IMR-90 (cell line): ENCODE data around the gene CABP1. TPM values are rescaled to one million over a fixed set of nuclear protein-coding genes. Genes with fewer than 3 reads are reported as not detected.

ENCODE experiments used
- ATAC-seq: fragments of 200-7000 bp; cut with Tn5 transposase; 2 replicates; pipeline ENCODE4 v1.9.1; 2020; ENCODE audit warnings: low read depth, mild to moderate bottlenecking, moderate library complexity
- BruUV-seq: library from RNA; stranded (reverse); fragments of 400-500 nt; replicated peaks from 2 replicates; lab custom pipeline; 2021; lab: Mats Ljungman, UMichigan
- CTCF ChIA-PET: fragments of 300-600 bp; formaldehyde crosslinking; extraction: SDS; loops from one replicate; lab custom pipeline; 2021; ENCODE audit warnings: antibody characterized with exemption; lab: Yijun Ruan, JAX
- POLR2A ChIA-PET: fragments of 300-600 bp; sonication (Branson Sonifier 250); formaldehyde crosslinking; loops from one replicate; lab custom pipeline; 2022; ENCODE audit warnings: antibody characterized with exemption; ENCODE audit not compliant: unreplicated experiment; lab: Charles Lee
- DNase-seq: peaks from one replicate; pipeline ENCODE4 v3.0.0; 2013
- H2AFZ ChIP-seq: replicated peaks from 2 replicates; pipeline ENCODE3; 2013; ENCODE audit warnings: low read length, mild to moderate bottlenecking; ENCODE audit not compliant: poor library complexity
- H2AK5ac ChIP-seq: 2 replicates; pipeline ENCODE4 v1.6.1; 2013; ENCODE audit warnings: low read depth, low read length, inconsistent platforms
- H2AK9ac ChIP-seq: replicated peaks from 2 replicates; pipeline ENCODE3; 2013; ENCODE audit warnings: mild to moderate bottlenecking, low read depth, low read length, moderate library complexity; ENCODE audit not compliant: poor library complexity
- H2BK120ac ChIP-seq: 2 replicates; pipeline ENCODE4 v1.6.1; 2013; ENCODE audit warnings: low read depth, low read length, inconsistent platforms
- H2BK15ac ChIP-seq: 3 replicates; pipeline ENCODE4 v1.6.1; 2013; ENCODE audit warnings: low read depth, low read length, inconsistent platforms
- H2BK20ac ChIP-seq: 2 replicates; pipeline ENCODE4 v1.6.1; 2013; ENCODE audit warnings: low read depth, mild to moderate bottlenecking, inconsistent platforms, low read length, moderate library complexity
- H2BK5ac ChIP-seq: 2 replicates; pipeline ENCODE4 v1.6.1; 2013; ENCODE audit warnings: mild to moderate bottlenecking, low read depth, low read length, inconsistent platforms; ENCODE audit not compliant: poor library complexity, severe bottlenecking
- H3K14ac ChIP-seq: replicated peaks from 2 replicates; pipeline ENCODE4 v1.6.1; 2013; ENCODE audit warnings: low read depth, low read length, inconsistent platforms
- H3K18ac ChIP-seq: 2 replicates; pipeline ENCODE4 v1.6.1; 2013; ENCODE audit warnings: low read depth, low read length, control low read depth
- H3K23ac ChIP-seq: 2 replicates; pipeline ENCODE4 v1.6.1; 2013; ENCODE audit warnings: low read depth, low read length, inconsistent platforms
- H3K27ac ChIP-seq: 2 replicates; pipeline ENCODE4 v1.5.1; 2013; ENCODE audit warnings: mild to moderate bottlenecking, control low read depth, low read length; ENCODE audit not compliant: insufficient read depth
- H3K27me3 ChIP-seq: 2 replicates; pipeline ENCODE4 v1.6.1; 2013; ENCODE audit warnings: low read length; ENCODE audit not compliant: control insufficient read depth, insufficient read depth
- H3K36me3 ChIP-seq: 2 replicates; pipeline ENCODE4 v1.6.1; 2013; ENCODE audit warnings: low read length, mixed read lengths; ENCODE audit not compliant: control insufficient read depth, insufficient read depth
- H3K4ac ChIP-seq: 2 replicates; pipeline ENCODE4 v1.6.1; 2013; ENCODE audit warnings: low read depth, low read length, inconsistent platforms
- H3K4me1 ChIP-seq: 2 replicates; pipeline ENCODE4 v1.6.1; 2013; ENCODE audit warnings: low read length, mixed read lengths; ENCODE audit not compliant: control insufficient read depth, insufficient read depth
- H3K4me2 ChIP-seq: 2 replicates; pipeline ENCODE4 v1.6.1; 2013; ENCODE audit warnings: low read depth, mild to moderate bottlenecking, control low read depth, low read length, moderate library complexity
- H3K4me3 ChIP-seq: 2 replicates; pipeline ENCODE4 v1.5.1; 2013; ENCODE audit warnings: low read depth, mild to moderate bottlenecking, control low read depth, low read length, moderate library complexity; ENCODE audit not compliant: insufficient read depth
- H3K56ac ChIP-seq: 2 replicates; pipeline ENCODE4 v1.6.1; 2013; ENCODE audit warnings: low read length, inconsistent platforms; ENCODE audit not compliant: insufficient read depth; ENCODE audit errors: extremely low read depth
- H3K79me1 ChIP-seq, 2 experiments: 2 replicates each; pipeline ENCODE4 v1.6.1; 2013; ENCODE audit warnings: low read length in 2 of 2, inconsistent platforms in 1 of 2, low read depth in 1 of 2
- H3K9ac ChIP-seq: 2 replicates; pipeline ENCODE4 v1.6.1; 2013; ENCODE audit warnings: low read depth, low read length, control low read depth
- H3K9me1 ChIP-seq: 2 replicates; pipeline ENCODE4 v1.6.1; 2013; ENCODE audit warnings: low read length, inconsistent platforms; ENCODE audit not compliant: insufficient read depth
- H3K9me3 ChIP-seq: 2 replicates; pipeline ENCODE4 v1.6.1; 2013; ENCODE audit warnings: low read length; ENCODE audit not compliant: control insufficient read depth, insufficient read depth
- H4K20me1 ChIP-seq: 2 replicates; pipeline ENCODE4 v1.6.1; 2013; ENCODE audit warnings: low read length, inconsistent platforms; ENCODE audit not compliant: insufficient read depth
- H4K5ac ChIP-seq: 2 replicates; pipeline ENCODE4 v1.6.1; 2013; ENCODE audit warnings: mild to moderate bottlenecking, low read depth, low read length, control low read depth
- H4K8ac ChIP-seq, 2 experiments: 2 replicates each; pipeline ENCODE4 v1.6.1; 2013; ENCODE audit warnings: low read depth in 2 of 2, low read length in 2 of 2, control low read depth in 1 of 2, inconsistent platforms in 1 of 2
- H4K91ac ChIP-seq: 2 replicates; pipeline ENCODE4 v1.6.1; 2013; ENCODE audit warnings: low read depth, low read length, inconsistent platforms; ENCODE audit not compliant: insufficient read depth
- BHLHE40 ChIP-seq: fragments of 150-350 bp; IDR thresholded peaks from 2 replicates; pipeline ENCODE4 v1.6.1; 2016; ENCODE audit warnings: mild to moderate bottlenecking, low read depth, low read length
- CEBPB ChIP-seq: IDR thresholded peaks from 2 replicates; pipeline ENCODE4 v1.6.1; 2012; ENCODE audit warnings: low read depth, low read length, improper control_type of control experiment
- CHD1 ChIP-seq: IDR thresholded peaks from 2 replicates; pipeline ENCODE4 v1.6.1; 2012; ENCODE audit warnings: low read depth, low read length, improper control_type of control experiment
- FOS ChIP-seq: fragments of 150-350 bp; IDR thresholded peaks from 2 replicates; pipeline ENCODE4 v1.6.1; 2016; ENCODE audit warnings: low read depth, low read length
- MAFK ChIP-seq: IDR thresholded peaks from 2 replicates; pipeline ENCODE4 v1.6.1; 2012; ENCODE audit warnings: low read depth, low read length, improper control_type of control experiment
- MAZ ChIP-seq: IDR thresholded peaks from 2 replicates; pipeline ENCODE4 v1.6.1; 2012; ENCODE audit warnings: low read depth, mild to moderate bottlenecking, low read length, improper control_type of control experiment, moderate library complexity, borderline replicate concordance
- MXI1 ChIP-seq: IDR thresholded peaks from 2 replicates; pipeline ENCODE4 v1.6.1; 2012; ENCODE audit warnings: low read depth, mild to moderate bottlenecking, low read length, moderate library complexity, borderline replicate concordance
- NFE2L2 ChIP-seq: fragments of 150-350 bp; IDR thresholded peaks from 2 replicates; pipeline ENCODE4 v1.6.1; 2016; ENCODE audit warnings: low read depth, mild to moderate bottlenecking, low read length
- POLR2A ChIP-seq: IDR thresholded peaks from 2 replicates; pipeline ENCODE4 v1.6.1; 2012; ENCODE audit warnings: mild to moderate bottlenecking, low read depth, low read length
- RAD21 ChIP-seq: IDR thresholded peaks from 2 replicates; pipeline ENCODE4 v1.6.1; 2012; ENCODE audit warnings: low read length, improper control_type of control experiment
- RCOR1 ChIP-seq: IDR thresholded peaks from 2 replicates; pipeline ENCODE4 v1.6.1; 2012; ENCODE audit warnings: mild to moderate bottlenecking, low read length, improper control_type of control experiment; ENCODE audit not compliant: insufficient replicate concordance
- RFX5 ChIP-seq: IDR thresholded peaks from 2 replicates; pipeline ENCODE4 v1.8.0; 2012; ENCODE audit warnings: low read depth, mild to moderate bottlenecking, low read length, moderate library complexity
- SMC3 ChIP-seq: fragments of 150-350 bp; IDR thresholded peaks from 2 replicates; pipeline ENCODE4 v1.6.1; 2016; ENCODE audit warnings: low read depth, mild to moderate bottlenecking, antibody characterized with exemption, low read length, moderate library complexity
- WGBS, 2 experiments: methylation state at CpG; one replicate each; pipeline versions ENCODE4 v1.1.5 to v1.1.7; 2013; ENCODE audit warnings: missing lambda C conversion rate in 2 of 2; ENCODE audit not compliant: insufficient read length in 1 of 2; ENCODE audit errors: extremely low coverage in 2 of 2; 5-methylcytosine and 5-hydroxymethylcytosine counted together
- dilution Hi-C: fragments of 300-500 bp; cut with HindIII; formaldehyde crosslinking; loops from one replicate; pipeline ENCODE4 v1.14.3; 2018; ENCODE audit warnings: low sequenced_read_pairs; ENCODE audit not compliant: unreplicated experiment
- in situ Hi-C: fragments of 300-500 bp; cut with MboI; formaldehyde crosslinking; loops from 3 replicates; pipeline ENCODE4 v1.14.3; 2019; ENCODE audit warnings: low sequenced_read_pairs, inconsistent platforms, mixed read lengths
- intact Hi-C: fragments of 100-400 bp; cut with micrococcal nuclease; formaldehyde crosslinking; loops from 2 replicates; pipeline ENCODE4 v1.10.0; 2022
- polyA plus RNA-seq, 3 experiments: library from polyadenylated mRNA; depleted of rRNA; stranded (reverse); fragments of >200 nt; gene quantifications; 2 replicates each; pipeline ENCODE4 v1.2.3, GENCODE V29; 2012; ENCODE audit warnings: low replicate concordance in 1 of 3
- total RNA-seq: library from RNA; depleted of rRNA; stranded (reverse); fragments of >200 nt; gene quantifications from 2 replicates; pipeline ENCODE4 v1.2.3, GENCODE V29; 2012
- TF ChIP-seq, protein P1 (sequence below): conservative IDR thresholded peaks from 2 replicates; pipeline ENCODE4 v1.5.1; 2012; ENCODE audit warnings: mild to moderate bottlenecking, low read depth, low read length, improper control_type of control experiment
- TF ChIP-seq, protein P2 (sequence below): fragments of 150-350 bp; IDR thresholded peaks from 2 replicates; pipeline ENCODE4 v1.6.1; 2016; ENCODE audit warnings: low read depth, mild to moderate bottlenecking, low read length, moderate library complexity, borderline replicate concordance
- TF ChIP-seq, protein P3 (sequence below): fragments of 150-350 bp; IDR thresholded peaks from 2 replicates; pipeline ENCODE4 v1.6.1; 2017; ENCODE audit warnings: mild to moderate bottlenecking, antibody characterized with exemption, low read length, low read depth

Gene CABP1
- total and polyA plus RNA-seq, 2 of the 4 experiments (the other 2 are of a cell fraction) = 0.54 to 1.1 TPM

DNA sequence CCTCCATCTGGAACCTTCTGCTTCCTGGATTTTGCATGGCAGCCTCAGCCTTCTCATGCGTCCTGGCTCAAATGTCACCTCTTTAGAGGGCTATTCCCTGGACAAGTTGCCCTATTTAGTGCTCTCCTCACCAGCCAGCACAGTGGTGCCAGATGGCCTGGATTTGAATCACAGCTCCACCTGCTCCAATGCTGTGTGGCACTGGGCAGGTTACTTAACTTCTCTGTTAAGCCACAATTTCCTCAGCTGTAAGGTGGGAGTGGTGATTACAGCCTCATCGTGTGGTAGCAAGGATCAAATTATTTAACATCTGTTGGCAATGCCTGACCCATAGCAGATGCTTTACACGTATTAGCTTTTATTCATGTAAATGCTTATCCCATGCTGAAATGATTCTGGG, 42.6 kb upstream of the CABP1 start:
- H2BK120ac ChIP-seq = no peak overlapping the region
- H4K20me1 ChIP-seq = no peaks in the 10 kb centered on the region
- TF ChIP-seq MXI1 (no peak), MAZ (no peak), MAFK (no peak), NFE2L2 (no peak), CEBPB (no peak), POLR2A (no peak), RFX5 (no peak), CHD1 (no peak), SMC3 (no peak), RAD21 (no peak), BHLHE40 (no peak), RCOR1 (no peak), FOS (no peak)
- TF ChIP-seq, protein P1, sequence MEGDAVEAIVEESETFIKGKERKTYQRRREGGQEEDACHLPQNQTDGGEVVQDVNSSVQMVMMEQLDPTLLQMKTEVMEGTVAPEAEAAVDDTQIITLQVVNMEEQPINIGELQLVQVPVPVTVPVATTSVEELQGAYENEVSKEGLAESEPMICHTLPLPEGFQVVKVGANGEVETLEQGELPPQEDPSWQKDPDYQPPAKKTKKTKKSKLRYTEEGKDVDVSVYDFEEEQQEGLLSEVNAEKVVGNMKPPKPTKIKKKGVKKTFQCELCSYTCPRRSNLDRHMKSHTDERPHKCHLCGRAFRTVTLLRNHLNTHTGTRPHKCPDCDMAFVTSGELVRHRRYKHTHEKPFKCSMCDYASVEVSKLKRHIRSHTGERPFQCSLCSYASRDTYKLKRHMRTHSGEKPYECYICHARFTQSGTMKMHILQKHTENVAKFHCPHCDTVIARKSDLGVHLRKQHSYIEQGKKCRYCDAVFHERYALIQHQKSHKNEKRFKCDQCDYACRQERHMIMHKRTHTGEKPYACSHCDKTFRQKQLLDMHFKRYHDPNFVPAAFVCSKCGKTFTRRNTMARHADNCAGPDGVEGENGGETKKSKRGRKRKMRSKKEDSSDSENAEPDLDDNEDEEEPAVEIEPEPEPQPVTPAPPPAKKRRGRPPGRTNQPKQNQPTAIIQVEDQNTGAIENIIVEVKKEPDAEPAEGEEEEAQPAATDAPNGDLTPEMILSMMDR = no peak
- TF ChIP-seq, protein P2, sequence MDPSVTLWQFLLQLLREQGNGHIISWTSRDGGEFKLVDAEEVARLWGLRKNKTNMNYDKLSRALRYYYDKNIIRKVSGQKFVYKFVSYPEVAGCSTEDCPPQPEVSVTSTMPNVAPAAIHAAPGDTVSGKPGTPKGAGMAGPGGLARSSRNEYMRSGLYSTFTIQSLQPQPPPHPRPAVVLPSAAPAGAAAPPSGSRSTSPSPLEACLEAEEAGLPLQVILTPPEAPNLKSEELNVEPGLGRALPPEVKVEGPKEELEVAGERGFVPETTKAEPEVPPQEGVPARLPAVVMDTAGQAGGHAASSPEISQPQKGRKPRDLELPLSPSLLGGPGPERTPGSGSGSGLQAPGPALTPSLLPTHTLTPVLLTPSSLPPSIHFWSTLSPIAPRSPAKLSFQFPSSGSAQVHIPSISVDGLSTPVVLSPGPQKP = no peak
- TF ChIP-seq, protein P3, sequence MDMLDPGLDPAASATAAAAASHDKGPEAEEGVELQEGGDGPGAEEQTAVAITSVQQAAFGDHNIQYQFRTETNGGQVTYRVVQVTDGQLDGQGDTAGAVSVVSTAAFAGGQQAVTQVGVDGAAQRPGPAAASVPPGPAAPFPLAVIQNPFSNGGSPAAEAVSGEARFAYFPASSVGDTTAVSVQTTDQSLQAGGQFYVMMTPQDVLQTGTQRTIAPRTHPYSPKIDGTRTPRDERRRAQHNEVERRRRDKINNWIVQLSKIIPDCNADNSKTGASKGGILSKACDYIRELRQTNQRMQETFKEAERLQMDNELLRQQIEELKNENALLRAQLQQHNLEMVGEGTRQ = no peak
- H3K9me1 ChIP-seq = no peaks in the 10 kb centered on the region
- ChIA-PET CTCF (no interaction called here), POLR2A (no interaction called here)
- no peak overlapping the region for H3K18ac ChIP-seq
- H2AK5ac ChIP-seq = no peak overlapping the region
- 67% methylated on average over 1 of the region's 3 CpGs; no CpG with 5 or more reads in 1 of the 2 experiments for WGBS, 2 experiments
- H3K56ac ChIP-seq = no peak overlapping the region
- no peaks in the 10 kb centered on the region; the same call in 1 of the 2 replicates for H3K4me1 ChIP-seq
- in situ Hi-C loops (no loop called here), dilution Hi-C loops (no loop called here), intact Hi-C loops (no loop called here)
- no peak for ATAC-seq
- no peaks in the 10 kb centered on the region for H3K9me3 ChIP-seq
- H3K4ac ChIP-seq = no peak overlapping the region
- H2AK9ac ChIP-seq = no peak overlapping the region
- H3K4me3 ChIP-seq = no peak overlapping the region
- H3K27me3 ChIP-seq = peaks cover 34% of the 10 kb centered on the region
- no peak overlapping the region for H2BK20ac ChIP-seq
- no peak overlapping the region for H2BK5ac ChIP-seq
- no peak overlapping the region for H2AFZ ChIP-seq
- no peaks in the 10 kb centered on the region for H3K36me3 ChIP-seq
- H3K23ac ChIP-seq = no peak overlapping the region
- no TSS peak for BruUV-seq
- no peak overlapping the region for H4K8ac ChIP-seq
- no peaks in the 10 kb centered on the region for H3K79me1 ChIP-seq
- H4K5ac ChIP-seq = no peak overlapping the region
- H2BK15ac ChIP-seq = no peak overlapping the region
- H3K27ac ChIP-seq = no peak overlapping the region
- H3K9ac ChIP-seq = no peak overlapping the region
- H3K4me2 ChIP-seq = no peak overlapping the region
- no peak overlapping the region for H4K91ac ChIP-seq
- DNase-seq = no peak
- H3K14ac ChIP-seq = no peak overlapping the region
